ENCODE results near the gene DNAJB13. TPM values are rescaled to one million over a fixed set of nuclear protein-coding genes. Genes with fewer than 3 reads are reported as not detected.

Gene DNAJB13
- polyA plus RNA-seq, 1 of the 3 experiments (the other 2 are of a cell fraction), result 0.51 TPM

DNA sequence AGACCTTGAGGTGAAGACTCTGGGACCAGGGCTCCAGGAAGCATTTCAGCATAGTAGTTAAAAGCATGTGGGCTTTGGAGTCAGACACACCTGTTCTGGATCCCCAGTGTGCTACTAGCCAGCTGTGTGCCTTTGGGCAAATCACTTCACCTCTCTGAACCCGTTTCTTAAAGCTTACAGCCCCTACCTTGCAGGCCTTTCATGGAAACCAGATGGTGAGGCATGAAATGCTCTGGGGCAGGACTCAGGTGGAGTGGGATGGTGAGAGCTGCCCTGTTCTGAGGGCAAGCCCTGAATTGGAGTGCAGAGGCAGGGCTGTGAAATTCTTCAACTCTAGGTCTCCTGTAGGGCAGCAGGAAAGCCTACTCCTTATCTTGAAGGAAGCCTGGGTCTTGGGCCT lies 21.4 kb downstream of the DNAJB13 start:
- Histone ChIP-seq H3K9ac (no peak overlapping the region), H3K4me2 (no peak overlapping the region), H3K9me2 (no peaks in the 10 kb centered on the region), H3K4me1 (ENCODE audit: control insufficient read depth in 1 of 2, insufficient read depth in 2 of 2, low read depth in 1 of 2, low read length in 1 of 2) (peaks cover 0 to 4% of the 10 kb centered on the region in 2 experiments; a peak in 1 of 4 replicates), H3K36me3 (replicated peaks in 1 of 2; ENCODE audit: control insufficient read depth in 1 of 2, insufficient read depth in 2 of 2, low read length in 1 of 2) (peaks cover 3 to 17% of the 10 kb centered on the region in 2 experiments), H3K4me3 (ENCODE audit: low read depth in 2 of 2, low read length in 1 of 2) (no peak overlapping the region), H3K27ac (ENCODE audit: low read depth in 2 of 2, low read length in 1 of 2) (no peak overlapping the region), H3K9me3 (no peaks in the 10 kb centered on the region), H3K79me2 (ENCODE audit: insufficient read depth) (no peaks in the 10 kb centered on the region), H3K27me3 (ENCODE audit: insufficient read depth) (no peaks in the 10 kb centered on the region), H4K20me1 (ENCODE audit: insufficient read depth) (no peaks in the 10 kb centered on the region), H2AFZ (ENCODE audit: low read depth) (no peak overlapping the region), H3F3A (replicated peaks; ENCODE audit: insufficient read depth) (peaks cover 3% of the 10 kb centered on the region)
- ChIA-PET CTCF (interaction anchor here (0.8 to 1.5 kb wide), 2 partner anchors 8 to 284 kb away, joined by 3 to 8 read pairs; no protein-coding TSS in a partner anchor), POLR2A (interaction anchor here (3.9 kb wide), 1 partner anchor 10 kb away, joined by 15 read pairs; the partner anchor contains the start of gene UCP2)
- WGBS (ENCODE audit: low lambda C conversion rate), result 80% methylated on average over 1 of the region's 1 CpG
- TF ChIP-seq NFIC (IDR thresholded peaks at IDR 0.05; ENCODE audit: borderline replicate concordance), result no peak
- TF ChIP-seq, protein P1, sequence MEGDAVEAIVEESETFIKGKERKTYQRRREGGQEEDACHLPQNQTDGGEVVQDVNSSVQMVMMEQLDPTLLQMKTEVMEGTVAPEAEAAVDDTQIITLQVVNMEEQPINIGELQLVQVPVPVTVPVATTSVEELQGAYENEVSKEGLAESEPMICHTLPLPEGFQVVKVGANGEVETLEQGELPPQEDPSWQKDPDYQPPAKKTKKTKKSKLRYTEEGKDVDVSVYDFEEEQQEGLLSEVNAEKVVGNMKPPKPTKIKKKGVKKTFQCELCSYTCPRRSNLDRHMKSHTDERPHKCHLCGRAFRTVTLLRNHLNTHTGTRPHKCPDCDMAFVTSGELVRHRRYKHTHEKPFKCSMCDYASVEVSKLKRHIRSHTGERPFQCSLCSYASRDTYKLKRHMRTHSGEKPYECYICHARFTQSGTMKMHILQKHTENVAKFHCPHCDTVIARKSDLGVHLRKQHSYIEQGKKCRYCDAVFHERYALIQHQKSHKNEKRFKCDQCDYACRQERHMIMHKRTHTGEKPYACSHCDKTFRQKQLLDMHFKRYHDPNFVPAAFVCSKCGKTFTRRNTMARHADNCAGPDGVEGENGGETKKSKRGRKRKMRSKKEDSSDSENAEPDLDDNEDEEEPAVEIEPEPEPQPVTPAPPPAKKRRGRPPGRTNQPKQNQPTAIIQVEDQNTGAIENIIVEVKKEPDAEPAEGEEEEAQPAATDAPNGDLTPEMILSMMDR (IDR thresholded peaks at IDR 0.05), result no peak
- no peak for TF ChIP-seq RXRA (IDR thresholded peaks at IDR 0.05; ENCODE audit: borderline replicate concordance, low read depth)
- no peak for TF ChIP-seq ELF1 (IDR thresholded peaks at IDR 0.05)
- no peak for TF ChIP-seq GABPA (IDR thresholded peaks at IDR 0.05; ENCODE audit: low read depth)
- TF ChIP-seq, protein P2, sequence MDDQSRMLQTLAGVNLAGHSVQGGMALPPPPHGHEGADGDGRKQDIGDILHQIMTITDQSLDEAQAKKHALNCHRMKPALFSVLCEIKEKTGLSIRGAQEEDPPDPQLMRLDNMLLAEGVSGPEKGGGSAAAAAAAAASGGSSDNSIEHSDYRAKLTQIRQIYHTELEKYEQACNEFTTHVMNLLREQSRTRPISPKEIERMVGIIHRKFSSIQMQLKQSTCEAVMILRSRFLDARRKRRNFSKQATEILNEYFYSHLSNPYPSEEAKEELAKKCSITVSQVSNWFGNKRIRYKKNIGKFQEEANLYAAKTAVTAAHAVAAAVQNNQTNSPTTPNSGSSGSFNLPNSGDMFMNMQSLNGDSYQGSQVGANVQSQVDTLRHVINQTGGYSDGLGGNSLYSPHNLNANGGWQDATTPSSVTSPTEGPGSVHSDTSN (IDR thresholded peaks at IDR 0.05), result no peak
- no peak for TF ChIP-seq NRF1 (IDR thresholded peaks at IDR 0.05; ENCODE audit: low read depth, low read length)
- no peak for TF ChIP-seq RAD21 (IDR thresholded peaks at IDR 0.05; ENCODE audit: low read length)
- TF ChIP-seq GATA2 (CRISPR knock-in tag; IDR thresholded peaks at IDR 0.05), result no peak
- DNase-seq, result no peak

DNA sequence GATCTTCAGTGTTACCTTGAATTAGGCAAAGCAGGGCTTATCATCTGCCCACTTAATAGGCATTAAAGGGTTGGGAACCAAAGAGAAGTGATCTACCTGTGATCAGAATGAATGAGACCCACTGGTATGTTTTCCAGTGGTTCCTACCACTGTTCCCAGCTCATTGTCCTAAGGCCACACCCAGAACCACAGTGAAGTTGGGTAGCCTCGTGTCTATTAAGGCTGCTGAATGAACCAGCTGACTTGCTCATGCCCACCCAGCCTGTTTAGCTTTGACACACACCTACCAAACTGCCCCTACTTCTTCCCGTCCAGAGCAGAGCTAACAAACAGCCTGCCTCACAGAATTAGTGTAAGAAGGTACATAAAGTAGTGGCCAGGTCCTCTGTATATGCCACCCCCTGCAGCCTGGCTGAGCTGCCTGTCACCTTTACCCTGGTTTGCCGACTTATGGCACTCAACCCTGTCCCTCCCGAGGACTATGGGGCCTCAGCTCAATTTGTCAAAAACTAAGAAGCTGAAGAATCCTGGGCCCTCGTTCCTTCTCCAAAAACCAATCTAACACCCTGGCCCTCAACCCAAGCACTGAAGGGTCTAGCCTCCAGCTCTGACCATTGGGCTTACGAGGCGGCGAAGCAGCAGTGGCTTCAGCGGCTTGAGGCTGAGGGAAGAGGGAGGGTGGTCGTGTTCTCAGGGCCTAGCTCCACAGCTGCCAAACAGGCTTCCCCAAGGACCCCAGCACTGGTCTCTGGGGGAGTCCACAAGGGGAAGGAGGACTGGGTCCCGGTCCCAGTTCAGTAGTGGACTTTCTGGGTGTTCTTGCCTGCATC lies 22.0 kb downstream of the DNAJB13 start:
- H3K27ac ChIP-seq (ENCODE audit: low read depth in 2 of 2, low read length in 1 of 2), result no peak overlapping the region
- no peak overlapping the region for H3K4me3 ChIP-seq (ENCODE audit: low read depth in 2 of 2, low read length in 1 of 2)
- no peak overlapping the region for H3K9ac ChIP-seq
- no peaks in the 10 kb centered on the region for H3K79me2 ChIP-seq (ENCODE audit: insufficient read depth)
- no peaks in the 10 kb centered on the region for H3K27me3 ChIP-seq (ENCODE audit: insufficient read depth)
- CTCF ChIA-PET, result interaction anchor here (0.8 to 1.5 kb wide), 2 partner anchors 9 to 283 kb away, joined by 3 to 8 read pairs; no protein-coding TSS in a partner anchor
- peaks cover 3% of the 10 kb centered on the region for H3F3A ChIP-seq (replicated peaks; ENCODE audit: insufficient read depth)
- H3K4me2 ChIP-seq, result no peak overlapping the region
- H2AFZ ChIP-seq (ENCODE audit: low read depth), result no peak overlapping the region
- H3K36me3 ChIP-seq (replicated peaks in 1 of 2; ENCODE audit: control insufficient read depth in 1 of 2, insufficient read depth in 2 of 2, low read length in 1 of 2), result peaks cover 4 to 23% of the 10 kb centered on the region in 2 experiments
- 95% methylated on average over 5 of the region's 11 CpGs for WGBS (ENCODE audit: low lambda C conversion rate)
- peaks cover 0 to 4% of the 10 kb centered on the region in 2 experiments; a peak in 1 of 4 replicates for H3K4me1 ChIP-seq (ENCODE audit: control insufficient read depth in 1 of 2, insufficient read depth in 2 of 2, low read depth in 1 of 2, low read length in 1 of 2)
- H3K9me3 ChIP-seq, result no peaks in the 10 kb centered on the region
- H4K20me1 ChIP-seq (ENCODE audit: insufficient read depth), result no peaks in the 10 kb centered on the region
- no peaks in the 10 kb centered on the region for H3K9me2 ChIP-seq
- POLR2A ChIA-PET, result interaction anchor here (3.9 kb wide), 1 partner anchor 9 kb away, joined by 15 read pairs; the partner anchor contains the start of gene UCP2
- no peak for DNase-seq
- TF ChIP-seq CHD2 (IDR thresholded peaks at IDR 0.05; ENCODE audit: low read length, partially characterized antibody) (no peak), POLR2AphosphoS5 (IDR thresholded peaks at IDR 0.05; ENCODE audit: low read depth, low read length) (no peak), TAF1 (IDR thresholded peaks at IDR 0.05; ENCODE audit: borderline replicate concordance, low read depth, low read length) (no peak), SIN3A (IDR thresholded peaks at IDR 0.05; ENCODE audit: borderline replicate concordance, low read depth, low read length) (no peak)
- TF ChIP-seq, protein P3, sequence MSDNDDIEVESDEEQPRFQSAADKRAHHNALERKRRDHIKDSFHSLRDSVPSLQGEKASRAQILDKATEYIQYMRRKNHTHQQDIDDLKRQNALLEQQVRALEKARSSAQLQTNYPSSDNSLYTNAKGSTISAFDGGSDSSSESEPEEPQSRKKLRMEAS (IDR thresholded peaks at IDR 0.05; ENCODE audit: low read depth), result no peak
- TF ChIP-seq, protein P4, sequence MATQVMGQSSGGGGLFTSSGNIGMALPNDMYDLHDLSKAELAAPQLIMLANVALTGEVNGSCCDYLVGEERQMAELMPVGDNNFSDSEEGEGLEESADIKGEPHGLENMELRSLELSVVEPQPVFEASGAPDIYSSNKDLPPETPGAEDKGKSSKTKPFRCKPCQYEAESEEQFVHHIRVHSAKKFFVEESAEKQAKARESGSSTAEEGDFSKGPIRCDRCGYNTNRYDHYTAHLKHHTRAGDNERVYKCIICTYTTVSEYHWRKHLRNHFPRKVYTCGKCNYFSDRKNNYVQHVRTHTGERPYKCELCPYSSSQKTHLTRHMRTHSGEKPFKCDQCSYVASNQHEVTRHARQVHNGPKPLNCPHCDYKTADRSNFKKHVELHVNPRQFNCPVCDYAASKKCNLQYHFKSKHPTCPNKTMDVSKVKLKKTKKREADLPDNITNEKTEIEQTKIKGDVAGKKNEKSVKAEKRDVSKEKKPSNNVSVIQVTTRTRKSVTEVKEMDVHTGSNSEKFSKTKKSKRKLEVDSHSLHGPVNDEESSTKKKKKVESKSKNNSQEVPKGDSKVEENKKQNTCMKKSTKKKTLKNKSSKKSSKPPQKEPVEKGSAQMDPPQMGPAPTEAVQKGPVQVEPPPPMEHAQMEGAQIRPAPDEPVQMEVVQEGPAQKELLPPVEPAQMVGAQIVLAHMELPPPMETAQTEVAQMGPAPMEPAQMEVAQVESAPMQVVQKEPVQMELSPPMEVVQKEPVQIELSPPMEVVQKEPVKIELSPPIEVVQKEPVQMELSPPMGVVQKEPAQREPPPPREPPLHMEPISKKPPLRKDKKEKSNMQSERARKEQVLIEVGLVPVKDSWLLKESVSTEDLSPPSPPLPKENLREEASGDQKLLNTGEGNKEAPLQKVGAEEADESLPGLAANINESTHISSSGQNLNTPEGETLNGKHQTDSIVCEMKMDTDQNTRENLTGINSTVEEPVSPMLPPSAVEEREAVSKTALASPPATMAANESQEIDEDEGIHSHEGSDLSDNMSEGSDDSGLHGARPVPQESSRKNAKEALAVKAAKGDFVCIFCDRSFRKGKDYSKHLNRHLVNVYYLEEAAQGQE (IDR thresholded peaks at IDR 0.05; ENCODE audit: low read depth, low read length), result no peak
- TF ChIP-seq, protein P1 (IDR thresholded peaks at IDR 0.05), result no peak
- TF ChIP-seq, protein P5, sequence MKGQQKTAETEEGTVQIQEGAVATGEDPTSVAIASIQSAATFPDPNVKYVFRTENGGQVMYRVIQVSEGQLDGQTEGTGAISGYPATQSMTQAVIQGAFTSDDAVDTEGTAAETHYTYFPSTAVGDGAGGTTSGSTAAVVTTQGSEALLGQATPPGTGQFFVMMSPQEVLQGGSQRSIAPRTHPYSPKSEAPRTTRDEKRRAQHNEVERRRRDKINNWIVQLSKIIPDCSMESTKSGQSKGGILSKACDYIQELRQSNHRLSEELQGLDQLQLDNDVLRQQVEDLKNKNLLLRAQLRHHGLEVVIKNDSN (IDR thresholded peaks at IDR 0.05; ENCODE audit: borderline replicate concordance, low read depth), result no peak
